T-helper 1 cell treated with Interleukin-12 subunit alpha and Interleukin-12 subunit beta and Interleukin-4 antibody, amounts not matched to agents 30 ng/mL and 1 ng/mL, for 36 hours (primary cell): ENCODE measurements around the gene PLS1. TPM values are rescaled to one million over a fixed set of nuclear protein-coding genes. Genes with fewer than 3 reads are reported as not detected.
"Not testable (repeated sequence)": the region's sequence is repeated elsewhere in the genome, so short reads cannot be mapped to it uniquely, and the experiment has no call there.

Source experiments
- intact Hi-C: fragments of 100-400 bp; cut with micrococcal nuclease; formaldehyde crosslinking; loops from one replicate; pipeline ENCODE4 v1.15.1; 2024
- total RNA-seq: library from RNA; stranded (reverse); gene quantifications from 2 replicates; pipeline ENCODE4 v1.2.3, GENCODE V29; 2022

Gene PLS1
- total RNA-seq, 1 donor from 2014 or later = 5.6 TPM

GRCh38 chr3:142691527-142691926, 95.3 kb downstream of the PLS1 start:
- intact Hi-C loops = no loop called here

GRCh38 chr3:142693136-142693853, 97.1 kb downstream of the PLS1 start:
- intact Hi-C loops = no loop called here

GRCh38 chr3:142694225-142694624, 98.0 kb downstream of the PLS1 start:
- intact Hi-C loops = no loop called here

GRCh38 chr3:142705198-142705597, 109.0 kb downstream of the PLS1 start:
- intact Hi-C loops = no loop called here

GRCh38 chr3:142706321-142707127, 110.3 kb downstream of the PLS1 start:
- intact Hi-C loops = no loop called here

GRCh38 chr3:142709207-142709606, 113.0 kb downstream of the PLS1 start:
- intact Hi-C loops = no loop called here

- intact Hi-C loops = not testable (repeated sequence)
Measured at GRCh38 chr3:142714882-142715281, 118.7 kb downstream of the PLS1 start.

- intact Hi-C loops = no loop called here
Measured at GRCh38 chr3:142716102-142716501, 119.9 kb downstream of the PLS1 start.

GRCh38 chr3:142723665-142723967, 127.4 kb downstream of the PLS1 start:
- intact Hi-C loops = loop anchor here (2.0 to 10.0 kb wide), 8 partner anchors 449 to 1781 kb away; partner anchors contain the start of genes ATP1B3, GK5, RASA2 and RNF7

GRCh38 chr3:142723968-142724681, 127.9 kb downstream of the PLS1 start, which contains the start of gene TRPC1:
TRPC1 (plus strand) TSS chr3:142724034; CDS start chr3:142724560, 526 bp downstream.
- intact Hi-C loops = loop anchor here (1.0 to 10.0 kb wide), 15 partner anchors 128 to 1782 kb away; partner anchors contain the start of genes ATP1B3, ATR, GK5 and PLS1

GRCh38 chr3:142724682-142725356, 128.6 kb downstream of the PLS1 start:
- intact Hi-C loops = loop anchor here (1.0 to 10.0 kb wide), 14 partner anchors 129 to 1783 kb away; partner anchors contain the start of genes ATP1B3, ATR, GK5 and PLS1

- intact Hi-C loops = loop anchor here (2.0 to 10.0 kb wide), 4 partner anchors 217 to 991 kb away; partner anchors contain the start of gene RNF7
Measured at GRCh38 chr3:142725357-142725739, 129.2 kb downstream of the PLS1 start.

- intact Hi-C loops = loop anchor here (10.0 kb wide), 3 partner anchors 451 to 991 kb away; partner anchors contain the start of gene RNF7
Measured at GRCh38 chr3:142726017-142726416, 129.8 kb downstream of the PLS1 start.

- intact Hi-C loops = no loop called here
Measured at GRCh38 chr3:142732066-142732465, 135.9 kb downstream of the PLS1 start.

GRCh38 chr3:142734834-142735233, 138.6 kb downstream of the PLS1 start:
- intact Hi-C loops = no loop called here

GRCh38 chr3:142735462-142735861, 139.3 kb downstream of the PLS1 start:
- intact Hi-C loops = no loop called here

GRCh38 chr3:142738396-142738795, 142.2 kb downstream of the PLS1 start:
- intact Hi-C loops = no loop called here

GRCh38 chr3:142746646-142747045, 150.5 kb downstream of the PLS1 start:
- intact Hi-C loops = no loop called here

- intact Hi-C loops = not testable (repeated sequence)
Measured at GRCh38 chr3:142750531-142750930, 154.3 kb downstream of the PLS1 start.

- intact Hi-C loops = not testable (repeated sequence)
Measured at GRCh38 chr3:142752605-142753004, 156.4 kb downstream of the PLS1 start.

GRCh38 chr3:142754494-142754893, 158.3 kb downstream of the PLS1 start:
- intact Hi-C loops = no loop called here
